NCI-H2081 treated with DMSO at 0.1 percent for 48 hours (cell line): ENCODE results near the gene KRT1.

ENCODE experiments used
- DNase-seq: peaks from one replicate; lab custom pipeline; 2025; lab: John Stamatoyannopoulos, UW

The KRT1 gene

DNA sequence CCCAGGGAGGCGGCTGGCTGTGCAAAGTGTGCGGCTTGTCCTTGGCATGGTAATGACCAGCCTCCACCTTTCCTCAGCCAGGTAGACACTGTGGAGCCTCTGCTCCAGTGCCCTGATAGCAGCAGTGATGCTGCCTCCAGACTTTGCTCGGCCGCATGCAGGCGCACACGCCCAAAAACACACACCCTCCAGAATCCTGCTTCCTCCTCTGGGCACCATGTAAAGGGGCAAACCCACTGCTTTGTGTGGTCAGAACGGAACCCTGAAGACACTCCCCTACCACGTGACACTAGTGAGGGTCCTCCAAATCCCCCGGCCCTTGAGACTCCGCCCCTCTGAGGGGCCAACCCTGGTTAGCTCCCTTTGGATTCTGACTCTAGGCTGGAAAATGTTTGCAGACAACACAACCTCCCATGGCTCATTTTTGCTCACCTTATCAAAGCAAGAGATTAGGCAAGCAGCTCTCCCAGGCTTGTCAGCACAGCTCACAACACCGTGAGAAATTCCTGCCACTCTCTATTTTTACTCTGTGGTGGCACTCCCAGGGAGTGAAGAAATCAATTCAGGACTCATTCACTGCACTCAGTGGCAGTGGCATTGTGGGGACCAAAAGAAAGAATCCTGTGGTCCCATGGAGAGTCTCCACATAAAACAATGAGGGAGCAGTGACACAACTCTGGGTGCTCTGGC lies 18.6 kb upstream of the KRT1 start:
- no peak for DNase-seq

DNA sequence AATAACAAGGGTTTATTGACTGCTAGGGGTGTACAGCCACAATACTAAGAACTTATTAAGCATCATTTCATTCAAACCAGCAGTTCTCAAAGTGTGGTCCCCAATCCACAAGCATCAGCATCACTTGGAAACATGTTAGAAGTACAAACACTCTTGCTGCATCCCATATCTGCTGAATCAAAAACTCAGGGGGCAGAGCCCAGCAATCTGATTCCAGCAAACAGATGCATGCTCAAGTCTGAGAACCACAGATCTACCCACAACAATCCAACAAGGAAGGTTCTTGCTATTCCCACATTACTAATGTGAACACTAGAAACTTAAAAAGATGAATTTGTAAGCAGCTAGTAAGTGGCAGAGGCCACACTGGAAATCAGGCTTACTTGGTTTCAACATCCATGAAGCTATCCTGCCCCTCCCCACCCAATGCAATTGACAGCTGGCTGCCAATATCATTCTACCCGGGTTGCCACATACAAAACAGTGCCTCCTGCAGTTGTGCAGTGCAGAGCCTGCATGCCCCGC lies 16.9 kb upstream of the KRT1 start:
- no peak for DNase-seq

DNA sequence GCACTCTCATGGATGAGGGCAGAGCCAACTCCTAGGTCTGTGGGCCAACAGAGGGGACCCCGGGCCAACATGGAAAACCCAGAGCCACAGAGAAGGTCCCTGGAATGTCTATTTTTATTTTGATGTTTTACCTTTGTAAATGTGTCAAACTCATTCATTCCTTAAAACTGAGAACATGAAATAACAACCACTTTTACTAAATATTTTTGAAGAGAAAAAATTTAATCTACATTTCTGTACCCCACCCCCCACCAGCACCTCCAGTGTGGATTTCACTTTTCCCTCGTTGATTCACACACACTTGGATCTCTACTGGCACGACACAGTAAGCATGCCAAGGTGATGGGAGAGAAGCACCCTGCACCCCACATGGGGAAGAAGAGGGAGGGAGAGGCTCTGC lies 16.4 kb upstream of the KRT1 start:
- DNase-seq, result no peak

DNA sequence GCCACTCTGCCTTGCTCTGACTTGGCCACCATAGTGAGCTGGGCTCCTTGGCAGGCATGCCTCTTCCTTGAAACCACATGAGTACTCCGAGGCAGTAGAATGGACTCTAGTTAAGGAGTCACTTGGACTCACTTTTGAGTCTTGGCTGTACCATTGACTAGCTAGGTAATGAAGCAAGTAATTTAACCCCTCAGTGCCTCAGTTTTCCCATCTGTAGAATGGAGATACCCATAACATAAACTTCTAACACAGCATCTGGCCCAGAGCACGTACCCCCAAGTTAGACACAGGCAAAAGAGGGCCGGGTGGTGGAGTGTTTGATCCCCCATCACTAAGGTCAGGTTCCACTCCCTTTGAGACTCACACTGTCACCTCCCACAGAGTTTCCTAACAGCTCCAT lies 14.8 kb upstream of the KRT1 start:
- DNase-seq, result no peak

- DNase-seq, result no peak
Observed at GRCh38 chr12:52694151-52694550, 13.9 kb upstream of the KRT1 start.

DNA sequence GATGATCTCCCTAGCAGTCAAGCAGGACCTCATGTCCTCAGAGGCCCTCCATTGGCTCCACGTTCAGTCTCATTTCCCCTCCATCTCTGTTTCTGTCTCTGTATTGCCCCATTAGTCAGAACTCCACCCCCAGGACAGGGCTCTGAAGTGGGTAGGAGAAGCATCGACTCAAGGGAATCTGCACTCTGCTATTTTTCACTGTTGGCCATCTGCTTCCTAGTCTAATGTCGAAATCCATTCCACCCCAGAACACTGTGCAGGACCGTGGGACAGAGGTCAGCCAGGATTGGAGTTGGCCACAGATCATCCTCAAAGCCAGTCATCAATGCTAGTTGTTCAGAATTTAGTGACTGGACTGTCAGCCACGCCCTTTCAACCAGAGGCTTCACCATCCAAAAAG lies 13.1 kb upstream of the KRT1 start:
- DNase-seq, result no peak

DNA sequence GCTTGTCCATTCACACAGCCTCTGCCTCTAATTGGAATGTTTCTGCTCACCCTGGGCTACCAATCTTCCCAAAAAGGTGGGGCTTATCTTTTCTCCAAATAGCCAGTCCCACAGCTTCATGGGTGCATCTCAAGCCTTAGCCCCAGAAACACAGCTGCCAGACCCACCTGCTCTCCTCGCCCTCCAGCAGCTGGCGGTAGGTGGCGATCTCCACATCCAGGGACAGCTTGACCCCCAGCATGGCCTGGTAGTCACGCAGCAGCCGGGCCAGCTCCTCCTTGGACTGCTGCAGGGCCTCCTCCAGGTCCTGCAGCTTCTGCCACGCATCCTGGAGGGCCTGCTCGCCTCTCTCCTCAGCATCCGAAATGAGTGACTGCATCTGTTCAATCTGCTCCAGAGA lies 12.0 kb upstream of the KRT1 start:
- no peak for DNase-seq

- DNase-seq, result no peak
Observed at GRCh38 chr12:52691841-52692150, 11.6 kb upstream of the KRT1 start.

- DNase-seq, result no peak
Observed at GRCh38 chr12:52691076-52691840, 11.1 kb upstream of the KRT1 start.

DNA sequence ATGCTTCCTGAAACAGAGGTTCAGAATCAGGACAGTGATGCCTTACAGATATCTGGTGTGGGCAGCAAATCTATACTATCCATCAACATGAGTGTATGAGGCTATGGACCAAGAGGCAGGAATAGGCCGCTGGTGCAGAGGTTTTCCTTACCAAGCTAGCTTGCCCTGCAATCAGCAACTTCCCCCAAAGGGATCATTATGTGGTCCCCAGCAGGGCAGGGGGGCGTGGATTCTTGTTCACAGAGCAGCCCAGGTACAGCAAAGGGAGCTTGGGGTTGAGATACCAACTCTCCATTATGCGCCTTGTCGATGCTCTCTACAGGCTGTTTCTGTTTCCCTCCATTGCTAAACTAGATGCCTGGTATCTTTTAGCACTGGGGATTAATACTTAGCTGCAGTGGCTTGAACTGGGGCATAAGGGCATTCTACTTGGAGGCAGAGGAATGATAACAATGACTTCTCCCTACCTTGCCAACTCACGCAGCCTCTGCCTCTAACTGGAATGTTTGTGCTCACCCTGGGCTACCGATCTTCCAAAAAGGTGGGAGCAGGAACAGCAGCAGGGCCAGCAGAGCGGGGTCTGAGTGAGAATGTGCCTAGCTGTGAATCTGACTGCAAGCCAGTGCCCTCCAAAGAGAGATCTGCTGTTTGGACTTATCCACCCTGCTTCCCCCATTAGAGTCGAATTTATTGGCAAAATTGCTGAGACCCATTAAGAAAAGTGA lies 10.3 kb upstream of the KRT1 start:
- no peak for DNase-seq

DNA sequence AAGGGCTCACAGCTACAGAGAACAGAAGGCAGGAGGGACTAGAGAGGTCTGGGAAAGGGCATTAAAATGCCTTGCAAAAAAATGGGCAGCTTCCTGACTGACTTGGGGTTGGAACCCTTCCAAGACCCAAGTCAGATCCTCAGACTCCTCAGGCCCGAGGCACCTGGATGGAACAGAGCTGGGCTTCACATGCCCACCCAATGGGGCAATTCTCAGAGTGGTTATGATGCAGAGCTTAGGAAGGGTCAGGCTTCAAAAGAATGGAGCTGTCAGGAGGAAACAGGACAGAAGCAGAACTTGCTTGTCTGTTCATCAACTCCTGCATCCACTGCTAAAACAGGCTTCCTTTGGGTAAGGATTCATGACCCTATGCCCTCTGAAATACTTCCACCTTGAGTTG lies 9.7 kb upstream of the KRT1 start:
- DNase-seq, result no peak

DNA sequence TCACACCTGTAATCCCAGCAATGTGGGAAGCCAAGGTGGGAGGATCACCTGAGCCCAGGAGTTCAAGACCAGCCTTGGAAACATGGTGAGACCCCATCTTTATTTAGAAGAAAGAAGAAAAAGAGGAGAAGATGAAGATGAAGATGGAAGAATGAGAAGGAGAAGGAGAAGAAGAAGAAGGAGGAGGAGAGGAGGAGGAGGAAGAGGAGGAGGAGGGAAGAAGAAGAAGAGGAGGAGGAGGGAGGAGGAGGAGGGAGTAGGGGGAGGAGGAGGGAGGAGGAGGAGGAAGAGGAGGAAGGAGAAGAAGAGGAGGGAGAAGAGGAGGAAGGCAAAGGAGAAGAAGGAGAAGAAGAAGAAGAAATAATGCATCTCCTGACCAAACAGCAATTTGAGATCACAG lies 9.0 kb upstream of the KRT1 start:
- no peak for DNase-seq

- DNase-seq, result no peak
Observed at GRCh38 chr12:52688481-52688880, 8.3 kb upstream of the KRT1 start.

DNA sequence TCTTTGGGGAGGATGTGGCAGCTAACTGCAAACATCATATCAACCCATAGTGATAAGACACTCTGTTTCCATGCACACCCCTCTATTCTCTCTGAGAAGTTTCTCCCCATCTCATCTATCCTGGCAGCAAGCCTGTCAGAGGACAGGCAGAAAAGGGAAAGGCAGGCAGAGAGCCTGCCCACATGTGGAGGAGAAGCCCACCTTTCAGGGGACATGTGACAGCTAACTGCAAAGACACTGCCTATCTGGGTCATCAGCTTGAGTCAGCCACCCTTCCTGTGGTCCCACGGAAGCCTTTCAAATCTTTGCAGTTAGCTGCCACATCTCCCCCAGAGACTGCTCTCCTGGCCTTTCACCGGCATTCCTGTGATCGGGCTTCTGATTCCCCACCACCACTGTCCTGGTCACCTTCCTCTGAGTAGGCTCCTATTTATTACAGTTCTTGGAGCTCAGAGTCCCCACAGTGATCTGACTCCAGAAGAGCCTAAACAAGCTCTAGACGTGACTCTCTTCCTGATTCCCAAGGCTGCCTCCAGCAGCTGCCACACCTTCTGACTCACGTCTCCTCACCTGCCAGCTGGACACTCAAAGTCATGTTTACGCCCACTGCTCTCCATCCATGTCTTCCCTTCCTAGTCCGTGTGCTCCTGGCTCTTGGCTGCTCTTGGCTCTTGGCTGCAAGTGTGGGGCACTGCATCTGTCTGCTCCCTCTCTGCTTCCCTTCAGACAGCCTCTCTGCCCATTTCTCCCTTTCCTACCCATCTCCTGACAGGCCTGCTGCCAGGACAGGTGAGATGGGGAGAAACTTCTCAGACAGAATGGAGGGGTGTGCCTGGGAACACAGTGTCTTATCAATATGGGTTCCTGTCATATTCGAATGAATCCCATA lies 7.5 kb upstream of the KRT1 start:
- DNase-seq, result no peak

DNA sequence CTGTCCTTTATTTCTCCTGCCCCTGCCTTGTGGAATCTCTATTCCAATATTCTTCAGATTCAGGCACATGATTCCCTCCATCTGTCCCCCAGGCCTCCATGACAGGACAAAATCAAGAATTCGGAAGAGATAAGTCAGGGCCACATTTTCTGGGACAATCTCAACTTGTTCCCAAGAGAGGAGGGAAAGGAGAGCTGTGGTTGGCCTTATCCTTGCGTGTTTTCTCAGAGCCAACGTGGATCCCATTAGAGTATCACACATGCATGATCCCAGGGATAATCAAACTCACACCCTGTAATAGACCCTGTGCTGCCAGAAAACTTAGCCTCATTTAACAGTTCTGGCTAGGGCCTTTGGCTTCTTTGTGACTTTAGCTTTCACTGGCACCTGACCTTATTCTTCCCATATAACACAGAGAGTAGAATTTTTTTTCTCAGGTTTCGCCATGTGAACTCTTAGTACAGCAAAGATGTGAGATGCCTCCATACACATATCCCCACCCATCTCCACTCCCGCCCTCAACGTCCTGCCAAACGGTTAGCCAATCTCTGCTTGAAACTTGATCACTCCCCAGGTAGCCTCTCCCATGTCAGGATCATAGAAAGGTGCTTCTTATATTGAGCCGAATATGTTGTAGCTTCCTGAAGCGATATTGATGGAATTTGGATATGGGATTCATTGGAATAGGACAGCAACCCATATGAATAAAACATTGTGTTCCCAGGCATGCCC lies 6.7 kb upstream of the KRT1 start:
- DNase-seq, result no peak

DNA sequence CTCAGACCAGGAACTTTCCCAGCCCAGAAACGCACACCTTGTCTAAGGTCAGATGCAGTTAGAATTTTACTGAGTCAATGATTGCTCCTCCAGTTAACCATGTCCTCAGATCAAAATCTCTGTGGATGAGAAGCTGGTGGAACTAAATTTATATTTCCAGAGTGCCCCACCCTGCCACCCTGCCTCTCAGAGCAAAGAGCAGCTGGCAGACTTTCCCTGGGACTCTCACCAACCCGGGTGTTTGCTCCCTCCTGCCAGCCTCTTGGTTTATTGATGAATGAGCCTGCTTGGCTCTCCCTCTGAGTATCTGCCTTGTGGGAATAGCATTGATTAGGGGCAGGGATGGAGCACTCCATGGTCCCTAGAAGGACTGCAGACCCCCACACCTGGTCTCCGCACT lies 5.9 kb upstream of the KRT1 start:
- DNase-seq, result no peak

DNA sequence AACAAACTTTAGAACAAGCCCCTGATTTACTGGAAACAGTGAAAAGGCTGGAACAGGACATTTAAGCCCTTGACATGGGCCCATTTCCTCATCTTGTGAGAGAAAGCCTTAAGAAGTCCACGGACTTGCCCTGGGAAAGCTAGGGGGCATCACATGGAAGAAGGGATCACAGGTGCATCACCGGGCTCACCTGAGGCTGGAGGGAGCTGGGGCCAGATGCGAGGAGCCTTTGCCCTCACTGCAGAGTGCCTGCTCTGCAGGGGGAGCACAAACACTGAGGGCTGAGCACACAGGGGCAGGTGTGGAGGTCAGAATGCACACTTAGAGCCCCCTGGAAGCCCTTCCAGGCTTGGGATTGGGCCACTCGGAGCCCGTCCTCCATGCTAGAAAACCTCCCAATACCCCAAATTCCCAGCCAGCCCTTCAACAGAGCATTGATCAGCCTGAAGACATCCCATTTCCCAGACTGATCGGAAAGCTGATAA lies 5.2 kb upstream of the KRT1 start:
- no peak for DNase-seq

DNA sequence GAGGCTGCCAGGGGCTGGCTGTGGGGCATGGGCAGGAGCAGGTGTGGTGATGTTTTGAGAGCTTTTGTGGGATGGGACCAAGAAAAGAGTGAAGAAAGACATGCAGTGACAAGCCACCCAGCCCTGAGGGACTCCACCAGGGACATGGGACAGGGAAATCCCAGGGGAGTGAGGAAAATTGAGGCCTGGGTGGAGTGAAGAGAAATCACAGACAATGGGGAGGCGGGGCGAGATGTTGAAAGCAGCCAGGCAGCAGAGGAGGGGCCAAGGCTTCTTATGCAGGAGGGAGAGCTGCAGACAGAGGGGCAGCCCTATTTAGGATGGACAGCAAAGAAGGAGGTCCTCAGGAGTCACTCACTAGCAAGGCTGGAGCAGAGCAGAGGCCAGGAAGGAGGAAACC lies 4.2 kb upstream of the KRT1 start:
- no peak for DNase-seq

DNA sequence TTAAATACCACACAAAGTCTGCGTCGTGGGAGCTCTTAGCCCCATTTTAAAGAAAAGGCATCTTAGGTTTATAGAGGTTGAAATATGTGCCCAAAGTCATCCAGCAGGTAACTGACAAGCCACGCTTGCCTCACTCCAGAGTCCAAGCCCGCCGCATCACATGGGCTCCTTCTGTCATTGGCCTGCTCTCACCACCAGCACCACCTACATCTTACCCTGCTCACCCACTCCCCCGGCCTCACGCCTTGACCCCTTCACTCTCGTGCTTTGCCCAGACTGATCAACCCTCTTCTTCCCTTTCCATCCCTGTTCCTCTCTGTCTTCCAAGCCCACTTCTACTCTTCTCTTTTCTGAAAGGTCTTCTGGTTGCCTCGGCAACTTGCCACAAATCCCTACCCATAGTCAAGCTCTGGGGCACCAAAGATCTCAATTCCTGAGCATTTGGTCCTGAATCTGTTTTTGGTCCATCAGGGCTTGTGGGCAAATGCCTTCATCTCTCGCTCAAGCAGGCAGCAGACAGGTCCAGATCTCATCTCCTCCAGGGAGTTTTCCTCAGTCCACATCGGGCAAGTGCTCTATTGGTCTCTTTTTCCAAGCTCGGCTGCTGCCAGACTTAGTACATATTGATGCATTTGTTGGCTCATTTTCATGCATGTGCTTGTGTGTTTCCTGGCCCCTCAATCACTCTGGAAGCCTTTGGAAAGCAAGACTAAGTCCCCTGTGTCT lies 3.5 kb upstream of the KRT1 start:
- DNase-seq, result no peak

DNA sequence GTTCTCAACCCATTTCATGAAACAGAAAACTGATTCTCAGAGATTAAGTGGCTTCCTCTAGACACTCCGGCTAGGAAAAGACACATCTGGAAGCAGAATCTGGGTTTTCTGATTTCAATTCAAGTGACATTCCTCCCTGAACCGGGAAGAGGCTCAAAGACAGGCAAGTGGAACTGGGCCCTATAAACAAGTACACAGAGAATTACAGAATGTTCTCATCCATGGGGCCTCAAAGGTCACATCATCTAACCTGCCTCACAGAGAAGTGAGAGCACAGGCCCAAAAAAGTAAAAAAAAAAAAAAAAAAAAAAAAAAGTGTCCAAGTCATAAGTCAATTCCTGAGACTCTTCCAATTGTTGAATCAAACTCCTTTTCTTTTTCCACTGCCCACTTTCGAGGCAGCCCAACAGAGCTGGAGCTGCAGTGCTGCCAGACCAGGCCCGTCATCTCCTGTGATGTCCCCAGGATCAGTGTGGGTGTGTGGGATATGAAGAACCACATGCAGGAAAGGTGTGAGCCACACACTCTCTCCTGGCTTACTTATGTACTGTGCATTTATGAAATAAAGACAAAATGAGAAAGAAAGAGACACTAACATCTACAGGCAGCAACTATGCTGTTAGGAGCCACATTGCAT lies 2.8 kb upstream of the KRT1 start:
- no peak for DNase-seq
